GM12865 (cell line): ENCODE results near the gene MKI67.

ENCODE experiments used
- DNase-seq: peaks from one replicate; pipeline ENCODE4 v3.0.0; 2010; ENCODE audit warnings: low read depth
- H3K4me3 ChIP-seq: 2 replicates; pipeline ENCODE4 v1.5.1; 2011; ENCODE audit warnings: mild to moderate bottlenecking, low read depth, low read length, control low read depth
- TF ChIP-seq, protein P1 (sequence below): IDR thresholded peaks from 2 replicates; pipeline ENCODE4 v1.5.1; 2011; ENCODE audit warnings: low read length, control low read depth, low read depth, inconsistent platforms; ENCODE audit not compliant: insufficient read depth; ENCODE audit errors: missing control alignments

MKI67 gene

GRCh38 chr10:128130051-128130450 lies 3.8 kb upstream of the MKI67 start:
- TF ChIP-seq, protein P1, sequence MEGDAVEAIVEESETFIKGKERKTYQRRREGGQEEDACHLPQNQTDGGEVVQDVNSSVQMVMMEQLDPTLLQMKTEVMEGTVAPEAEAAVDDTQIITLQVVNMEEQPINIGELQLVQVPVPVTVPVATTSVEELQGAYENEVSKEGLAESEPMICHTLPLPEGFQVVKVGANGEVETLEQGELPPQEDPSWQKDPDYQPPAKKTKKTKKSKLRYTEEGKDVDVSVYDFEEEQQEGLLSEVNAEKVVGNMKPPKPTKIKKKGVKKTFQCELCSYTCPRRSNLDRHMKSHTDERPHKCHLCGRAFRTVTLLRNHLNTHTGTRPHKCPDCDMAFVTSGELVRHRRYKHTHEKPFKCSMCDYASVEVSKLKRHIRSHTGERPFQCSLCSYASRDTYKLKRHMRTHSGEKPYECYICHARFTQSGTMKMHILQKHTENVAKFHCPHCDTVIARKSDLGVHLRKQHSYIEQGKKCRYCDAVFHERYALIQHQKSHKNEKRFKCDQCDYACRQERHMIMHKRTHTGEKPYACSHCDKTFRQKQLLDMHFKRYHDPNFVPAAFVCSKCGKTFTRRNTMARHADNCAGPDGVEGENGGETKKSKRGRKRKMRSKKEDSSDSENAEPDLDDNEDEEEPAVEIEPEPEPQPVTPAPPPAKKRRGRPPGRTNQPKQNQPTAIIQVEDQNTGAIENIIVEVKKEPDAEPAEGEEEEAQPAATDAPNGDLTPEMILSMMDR, result no peak
- DNase-seq, result no peak

GRCh38 chr10:128128582-128128981 lies 2.4 kb upstream of the MKI67 start:
- TF ChIP-seq, protein P1, result no peak
- DNase-seq, result no peak
- no peak overlapping the region for H3K4me3 ChIP-seq

More at GRCh38 chr10:128130051-128130450, 3.8 kb upstream of the MKI67 start:
- H3K4me3 ChIP-seq, result no peak overlapping the region

DNA sequence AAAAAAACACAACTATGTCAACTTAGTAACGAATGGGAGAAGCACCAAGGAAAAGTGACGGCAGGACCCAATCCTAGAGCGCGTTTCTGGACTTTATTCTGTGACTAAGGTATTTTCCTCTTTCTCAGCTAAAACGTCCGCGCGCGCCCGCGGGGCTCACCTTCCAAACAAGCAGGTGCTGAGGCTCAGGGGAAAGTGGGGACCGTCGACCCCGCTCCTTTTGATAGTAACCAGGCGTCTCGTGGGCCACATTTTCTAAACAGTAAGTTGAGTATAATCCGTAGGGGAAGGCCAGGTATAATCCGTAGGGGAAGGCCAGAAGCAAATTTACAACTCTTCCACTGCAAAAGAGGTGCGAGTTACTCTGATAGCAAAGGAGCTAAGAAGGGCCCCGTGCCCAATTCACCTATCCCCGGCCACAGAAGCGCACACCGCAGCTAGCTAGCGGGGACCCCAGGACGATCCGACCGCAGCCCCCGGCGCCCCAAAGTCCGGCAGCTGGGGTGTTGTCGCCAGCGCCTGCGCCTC lies 743 bp downstream of the MKI67 start:
- peak; percentile 28 for DNase-seq
- TF ChIP-seq, protein P1, result no peak
- H3K4me3 ChIP-seq, result peak overlapping the region; percentile 98

DNA sequence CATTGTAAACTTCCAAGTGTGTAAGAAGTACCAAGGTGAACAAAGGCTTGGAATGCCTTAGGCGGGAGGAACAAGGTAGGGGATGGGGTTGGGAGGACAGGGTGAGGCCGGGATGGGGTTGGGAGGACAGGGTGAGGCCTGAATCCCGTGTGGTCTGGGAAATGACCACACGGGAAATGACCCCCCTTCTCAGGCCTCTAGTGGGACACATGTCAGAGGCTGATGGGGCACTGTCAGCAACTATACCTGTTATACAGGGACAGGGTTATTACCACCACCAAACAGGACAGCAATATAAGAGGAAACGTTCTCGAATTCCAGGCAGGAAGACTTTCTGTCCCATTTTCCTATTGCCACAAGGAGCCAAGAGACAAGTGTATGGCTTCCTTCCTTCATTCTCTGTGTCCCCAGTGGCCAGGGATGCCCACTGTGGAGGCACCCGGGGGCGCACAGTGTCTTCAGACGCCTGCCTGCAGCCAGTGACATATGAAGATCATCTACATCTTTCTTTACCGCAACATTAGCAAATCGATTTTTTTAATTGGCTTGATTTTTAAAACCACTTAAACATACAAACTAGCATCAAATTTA lies 1.3 kb downstream of the MKI67 start:
- TF ChIP-seq, protein P1, result no peak
- peak overlapping the region; percentile 98 for H3K4me3 ChIP-seq
- DNase-seq, result peak; percentile 14

DNA sequence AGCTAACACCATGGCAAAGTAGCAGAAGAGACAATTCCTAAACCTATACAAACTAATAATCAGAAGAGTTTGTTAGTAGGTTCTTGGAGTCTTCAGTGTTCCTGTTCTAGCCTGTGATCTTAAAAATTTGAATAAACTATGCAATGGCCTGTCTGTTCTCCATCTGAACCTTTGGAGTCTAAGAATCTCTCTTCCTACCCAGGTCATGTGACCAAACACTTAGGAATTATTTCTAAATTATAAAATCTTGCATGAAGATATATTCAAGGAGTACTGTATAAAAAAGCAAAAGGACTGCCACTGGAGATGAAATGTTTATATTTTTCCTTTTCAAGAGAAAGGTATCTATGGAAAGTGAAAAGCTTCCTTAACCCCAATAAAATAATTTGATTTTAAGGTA lies 2.4 kb downstream of the MKI67 start:
- peak overlapping the region; percentile 98 for H3K4me3 ChIP-seq
- no peak for DNase-seq
- TF ChIP-seq, protein P1, result no peak

- DNase-seq, result no peak
- TF ChIP-seq, protein P1, result no peak
- H3K4me3 ChIP-seq, result peak overlapping the region; percentile 20
Measured at GRCh38 chr10:128122931-128123330, 3.3 kb downstream of the MKI67 start.

DNA sequence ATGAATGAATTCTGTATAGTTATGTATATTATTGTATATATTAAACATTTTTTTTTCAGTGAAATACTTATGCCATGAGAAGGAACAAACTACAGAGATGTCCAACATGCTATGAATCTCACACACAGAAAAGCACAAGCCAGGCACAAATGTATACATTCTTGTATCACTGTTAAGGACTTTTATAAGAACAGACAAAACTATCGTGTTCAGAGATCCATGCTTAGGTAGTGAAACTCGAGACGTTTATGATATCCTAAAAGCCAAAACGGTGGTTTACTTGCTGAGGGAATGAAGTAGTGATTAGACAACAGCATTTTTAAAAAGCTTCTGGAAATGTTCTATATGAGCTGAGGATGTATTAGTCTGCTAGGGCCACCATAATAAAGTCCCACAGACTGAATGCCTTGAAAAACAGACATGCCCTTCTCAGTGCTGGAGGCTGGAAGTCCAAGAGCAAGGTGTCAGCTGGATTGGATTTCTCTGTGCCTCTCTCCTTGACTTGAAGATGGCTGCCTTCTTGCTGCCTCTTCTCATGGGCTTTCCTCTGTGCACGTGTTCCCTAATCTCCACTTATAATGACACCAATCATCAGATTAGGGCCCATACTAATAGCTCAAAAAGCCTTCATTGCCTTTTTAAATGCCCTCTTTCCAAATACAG lies 4.3 kb downstream of the MKI67 start:
- no peak for DNase-seq
- no peak overlapping the region for H3K4me3 ChIP-seq
- TF ChIP-seq, protein P1, result no peak
